Stimulated activated CD4-positive, alpha-beta T cell treated with anti-CD3 and anti-CD28 coated beads, Interleukin-1b, Interleukin-23, amount 100 ng/mL, for 24 hours (primary cell): ENCODE results near the gene TYMP.

Experiments
- DNase-seq, 4 experiments: peaks; one replicate each; pipeline ENCODE4 v3.0.0-alpha.2; 2020; ENCODE audit warnings: low read depth in 4 of 4, low spot score in 1 of 4

The TYMP gene

GRCh38 chr22:50505776-50506610 is 23.8 kb downstream of the TYMP start:
- no peak for DNase-seq

- no peak for DNase-seq
Measured at GRCh38 chr22:50505276-50505775, 24.5 kb downstream of the TYMP start.

- no peak for DNase-seq
Measured at GRCh38 chr22:50504369-50505211, 25.2 kb downstream of the TYMP start.

GRCh38 chr22:50503475-50504145 is 26.2 kb downstream of the TYMP start:
- no peak for DNase-seq

GRCh38 chr22:50502628-50503474 is 27.0 kb downstream of the TYMP start:
- no peak for DNase-seq

- DNase-seq, result no peak
Measured at GRCh38 chr22:50502096-50502495, 27.7 kb downstream of the TYMP start.

GRCh38 chr22:50500452-50500851 is 29.4 kb downstream of the TYMP start:
- no peak for DNase-seq

GRCh38 chr22:50498322-50498890 is 31.4 kb downstream of the TYMP start:
- DNase-seq, result peak; percentile 31 to 50 (median 44)

GRCh38 chr22:50497093-50497492 is 32.7 kb downstream of the TYMP start:
- no peak for DNase-seq

GRCh38 chr22:50490531-50491308 is 39.1 kb downstream of the TYMP start:
- DNase-seq, result no peak

- DNase-seq, result no peak
Measured at GRCh38 chr22:50489363-50490243, 40.2 kb downstream of the TYMP start.

- DNase-seq, result no peak
Measured at GRCh38 chr22:50488886-50489285, 40.9 kb downstream of the TYMP start.

GRCh38 chr22:50488006-50488677 is 41.7 kb downstream of the TYMP start:
- DNase-seq, result no peak

GRCh38 chr22:50487290-50488005 is 42.4 kb downstream of the TYMP start:
- no peak for DNase-seq

- DNase-seq, result no peak
Measured at GRCh38 chr22:50486561-50487289, 43.1 kb downstream of the TYMP start, which contains the start of gene MIOX. Gene MIOX, plus strand, starts transcription at chr22:50486859. Its CDS starts 39 bp downstream, at chr22:50486898.
